ENCODE results near the gene DCLK1.
"Not testable (repeated sequence)": the region's sequence is repeated elsewhere in the genome, so short reads cannot be mapped to it uniquely, and the experiment has no call there.

DCLK1 gene

GRCh38 chr13:35979361-35979951 is 151.7 kb downstream of the DCLK1 start:
- DNase-seq = no peak

GRCh38 chr13:35978607-35979316 is 152.4 kb downstream of the DCLK1 start:
- DNase-seq = no peak

GRCh38 chr13:35977060-35977459 is 154.1 kb downstream of the DCLK1 start:
- DNase-seq = no peak

- no peak for DNase-seq
Observed at GRCh38 chr13:35976126-35976525, 155.1 kb downstream of the DCLK1 start.

GRCh38 chr13:35966951-35967350 is 164.2 kb downstream of the DCLK1 start:
- DNase-seq = not testable (repeated sequence)

- DNase-seq = no peak
Observed at GRCh38 chr13:35966024-35966423, 165.2 kb downstream of the DCLK1 start.

- DNase-seq = no peak
Observed at GRCh38 chr13:35965226-35965927, 165.8 kb downstream of the DCLK1 start.

GRCh38 chr13:35964863-35965180 is 166.4 kb downstream of the DCLK1 start:
- DNase-seq = no peak

- DNase-seq = no peak
Observed at GRCh38 chr13:35964011-35964862, 166.9 kb downstream of the DCLK1 start.

GRCh38 chr13:35961461-35962220 is 169.5 kb downstream of the DCLK1 start:
- no peak for DNase-seq

- no peak for DNase-seq
Observed at GRCh38 chr13:35961002-35961401, 170.2 kb downstream of the DCLK1 start.

GRCh38 chr13:35957996-35958395 is 173.2 kb downstream of the DCLK1 start:
- no peak for DNase-seq

- no peak for DNase-seq
Observed at GRCh38 chr13:35957241-35957731, 173.9 kb downstream of the DCLK1 start.

- no peak for DNase-seq
Observed at GRCh38 chr13:35956074-35956473, 175.1 kb downstream of the DCLK1 start.

- DNase-seq = no peak
Observed at GRCh38 chr13:35954207-35954560, 177.0 kb downstream of the DCLK1 start.

- peak; percentile 84 for DNase-seq
Observed at GRCh38 chr13:35953537-35954206, 177.5 kb downstream of the DCLK1 start.

GRCh38 chr13:35947315-35947714 is 183.9 kb downstream of the DCLK1 start:
- DNase-seq = no peak

GRCh38 chr13:35945368-35945767 is 185.8 kb downstream of the DCLK1 start:
- DNase-seq = no peak

- no peak for DNase-seq
Observed at GRCh38 chr13:35941374-35941773, 189.8 kb downstream of the DCLK1 start.

- no peak for DNase-seq
Observed at GRCh38 chr13:35940734-35941133, 190.4 kb downstream of the DCLK1 start.

GRCh38 chr13:35936246-35936978 is 194.8 kb downstream of the DCLK1 start:
- no peak for DNase-seq

Data from NCI-H1417 treated with DMSO at 0.1 percent for 48 hours (cell line).